Measurements from ENCODE around the gene ABHD12B. TPM values are rescaled to one million over a fixed set of nuclear protein-coding genes. Genes with fewer than 3 reads are reported as not detected.

Gene ABHD12B
- total and polyA plus RNA-seq, 2 of the 13 experiments (the other 11 are each of a cell fraction or from before 2014, with no cell fraction given), result not detected

- TF ChIP-seq, protein P1, sequence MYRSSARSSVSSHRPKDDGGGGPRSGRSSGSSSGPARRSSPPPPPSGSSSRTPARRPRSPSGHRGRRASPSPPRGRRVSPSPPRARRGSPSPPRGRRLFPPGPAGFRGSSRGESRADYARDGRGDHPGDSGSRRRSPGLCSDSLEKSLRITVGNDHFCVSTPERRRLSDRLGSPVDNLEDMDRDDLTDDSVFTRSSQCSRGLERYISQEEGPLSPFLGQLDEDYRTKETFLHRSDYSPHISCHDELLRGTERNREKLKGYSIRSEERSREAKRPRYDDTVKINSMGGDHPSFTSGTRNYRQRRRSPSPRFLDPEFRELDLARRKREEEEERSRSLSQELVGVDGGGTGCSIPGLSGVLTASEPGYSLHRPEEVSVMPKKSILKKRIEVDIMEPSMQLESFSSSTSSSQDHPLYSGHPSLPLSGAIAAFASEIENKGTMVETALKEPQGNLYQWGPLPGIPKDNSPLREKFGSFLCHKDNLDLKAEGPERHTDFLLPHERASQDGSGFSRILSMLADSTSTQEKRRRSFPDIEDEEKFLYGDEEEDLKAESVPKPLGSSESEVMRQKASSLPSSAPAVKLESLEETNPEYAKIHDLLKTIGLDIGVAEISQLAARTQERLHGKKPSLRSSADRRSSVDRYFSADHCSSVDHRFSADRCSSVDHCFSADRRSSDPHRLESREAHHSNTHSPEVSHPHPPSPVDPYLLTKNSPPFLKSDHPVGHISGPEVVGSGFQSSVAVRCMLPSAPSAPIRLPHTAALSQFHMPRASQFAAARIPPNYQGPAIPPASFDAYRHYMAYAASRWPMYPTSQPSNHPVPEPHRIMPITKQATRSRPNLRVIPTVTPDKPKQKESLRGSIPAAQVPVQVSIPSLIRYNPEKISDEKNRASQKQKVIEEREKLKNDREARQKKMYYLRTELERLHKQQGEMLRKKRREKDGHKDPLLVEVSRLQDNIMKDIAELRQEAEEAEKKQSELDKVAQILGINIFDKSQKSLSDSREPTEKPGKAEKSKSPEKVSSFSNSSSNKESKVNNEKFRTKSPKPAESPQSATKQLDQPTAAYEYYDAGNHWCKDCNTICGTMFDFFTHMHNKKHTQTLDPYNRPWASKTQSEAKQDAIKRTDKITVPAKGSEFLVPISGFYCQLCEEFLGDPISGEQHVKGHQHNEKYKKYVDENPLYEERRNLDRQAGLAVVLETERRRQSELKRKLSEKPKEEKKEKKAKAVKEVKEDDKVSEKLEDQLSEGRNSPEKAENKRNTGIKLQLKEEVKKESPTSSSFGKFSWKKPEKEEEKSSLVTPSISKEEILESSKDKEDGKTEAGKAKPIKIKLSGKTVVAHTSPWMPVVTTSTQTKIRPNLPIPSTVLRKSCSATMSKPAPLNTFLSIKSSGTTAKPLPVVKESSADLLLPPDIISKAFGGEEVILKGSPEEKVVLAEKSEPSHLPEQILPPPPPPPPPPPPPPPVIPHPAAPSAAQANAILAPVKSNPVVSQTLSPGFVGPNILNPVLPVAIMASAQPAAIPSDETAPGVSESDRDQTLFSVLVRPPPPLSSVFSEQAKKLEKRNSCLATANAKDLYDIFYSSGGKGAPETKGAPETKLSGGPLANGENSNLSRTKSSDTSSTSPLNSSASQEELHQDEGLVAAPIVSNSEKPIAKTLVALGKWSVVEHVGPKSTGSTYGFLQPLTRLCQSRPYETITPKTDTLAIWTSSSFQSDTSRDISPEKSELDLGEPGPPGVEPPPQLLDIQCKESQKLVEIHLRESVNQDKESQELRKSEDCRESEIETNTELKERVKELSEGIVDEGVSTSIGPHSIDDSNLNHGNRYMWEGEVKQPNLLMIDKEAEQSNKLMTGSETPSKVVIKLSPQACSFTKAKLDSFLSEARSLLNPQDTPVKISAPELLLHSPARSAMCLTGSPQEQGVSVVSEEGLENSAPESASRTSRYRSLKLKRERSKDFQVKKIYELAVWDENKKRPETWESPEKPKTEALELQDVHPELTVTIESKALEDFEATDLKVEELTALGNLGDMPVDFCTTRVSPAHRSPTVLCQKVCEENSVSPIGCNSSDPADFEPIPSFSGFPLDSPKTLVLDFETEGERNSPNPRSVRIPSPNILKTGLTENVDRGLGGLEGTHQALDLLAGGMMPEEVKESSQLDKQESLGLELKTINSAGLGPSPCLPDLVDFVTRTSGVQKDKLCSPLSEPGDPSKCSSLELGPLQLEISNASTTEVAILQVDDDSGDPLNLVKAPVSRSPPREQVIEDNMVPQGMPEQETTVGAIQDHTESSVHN (CRISPR knock-in tag; IDR thresholded peaks at IDR 0.05), result no peak
- TF ChIP-seq CCAR2 (optimal IDR thresholded peaks at IDR 0.05; ENCODE audit: low read depth, low read length), result no peak
- no peak for TF ChIP-seq SIX4 (CRISPR knock-in tag; IDR thresholded peaks at IDR 0.05)
- TF ChIP-seq MYC (CRISPR knock-in tag; IDR thresholded peaks at IDR 0.05; ENCODE audit: borderline replicate concordance), result peak; percentile 44; the same call in 1 of the 2 replicates
- no peak for TF ChIP-seq HNRNPLL (IDR thresholded peaks at IDR 0.05; ENCODE audit: low read depth, low read length, poor library complexity, severe bottlenecking)
- TF ChIP-seq KDM6A (CRISPR knock-in tag; IDR thresholded peaks at IDR 0.05; ENCODE audit: low read depth), result no peak
- 0 out of 2 replicates have a peak, but pooled peaks have one; percentile 37 for TF ChIP-seq ZNF446 (CRISPR knock-in tag; IDR thresholded peaks at IDR 0.05)
- TF ChIP-seq ZNF451 (CRISPR knock-in tag; IDR thresholded peaks at IDR 0.05), result no peak
- TF ChIP-seq, protein P2, sequence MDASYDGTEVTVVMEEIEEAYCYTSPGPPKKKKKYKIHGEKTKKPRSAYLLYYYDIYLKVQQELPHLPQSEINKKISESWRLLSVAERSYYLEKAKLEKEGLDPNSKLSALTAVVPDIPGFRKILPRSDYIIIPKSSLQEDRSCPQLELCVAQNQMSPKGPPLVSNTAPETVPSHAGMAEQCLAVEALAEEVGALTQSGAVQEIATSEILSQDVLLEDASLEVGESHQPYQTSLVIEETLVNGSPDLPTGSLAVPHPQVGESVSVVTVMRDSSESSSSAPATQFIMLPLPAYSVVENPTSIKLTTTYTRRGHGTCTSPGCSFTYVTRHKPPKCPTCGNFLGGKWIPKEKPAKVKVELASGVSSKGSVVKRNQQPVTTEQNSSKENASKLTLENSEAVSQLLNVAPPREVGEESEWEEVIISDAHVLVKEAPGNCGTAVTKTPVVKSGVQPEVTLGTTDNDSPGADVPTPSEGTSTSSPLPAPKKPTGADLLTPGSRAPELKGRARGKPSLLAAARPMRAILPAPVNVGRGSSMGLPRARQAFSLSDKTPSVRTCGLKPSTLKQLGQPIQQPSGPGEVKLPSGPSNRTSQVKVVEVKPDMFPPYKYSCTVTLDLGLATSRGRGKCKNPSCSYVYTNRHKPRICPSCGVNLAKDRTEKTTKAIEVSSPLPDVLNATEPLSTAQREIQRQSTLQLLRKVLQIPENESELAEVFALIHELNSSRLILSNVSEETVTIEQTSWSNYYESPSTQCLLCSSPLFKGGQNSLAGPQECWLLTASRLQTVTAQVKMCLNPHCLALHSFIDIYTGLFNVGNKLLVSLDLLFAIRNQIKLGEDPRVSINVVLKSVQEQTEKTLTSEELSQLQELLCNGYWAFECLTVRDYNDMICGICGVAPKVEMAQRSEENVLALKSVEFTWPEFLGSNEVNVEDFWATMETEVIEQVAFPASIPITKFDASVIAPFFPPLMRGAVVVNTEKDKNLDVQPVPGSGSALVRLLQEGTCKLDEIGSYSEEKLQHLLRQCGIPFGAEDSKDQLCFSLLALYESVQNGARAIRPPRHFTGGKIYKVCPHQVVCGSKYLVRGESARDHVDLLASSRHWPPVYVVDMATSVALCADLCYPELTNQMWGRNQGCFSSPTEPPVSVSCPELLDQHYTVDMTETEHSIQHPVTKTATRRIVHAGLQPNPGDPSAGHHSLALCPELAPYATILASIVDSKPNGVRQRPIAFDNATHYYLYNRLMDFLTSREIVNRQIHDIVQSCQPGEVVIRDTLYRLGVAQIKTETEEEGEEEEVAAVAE (CRISPR knock-in tag; IDR thresholded peaks at IDR 0.05; ENCODE audit: borderline replicate concordance), result no peak
- no peak for TF ChIP-seq ZNF619 (CRISPR knock-in tag; IDR thresholded peaks at IDR 0.05)
- no peak for TF ChIP-seq BRF2 (CRISPR knock-in tag; IDR thresholded peaks at IDR 0.05)
- no peak for TF ChIP-seq NFYB (CRISPR knock-in tag; IDR thresholded peaks at IDR 0.05)
- TF ChIP-seq ZNF543 (CRISPR knock-in tag; IDR thresholded peaks at IDR 0.05), result no peak
- TF ChIP-seq SOX5 (CRISPR knock-in tag; IDR thresholded peaks at IDR 0.05; ENCODE audit: borderline replicate concordance), result peak; percentile 71; the same call in 1 of the 2 replicates
- TF ChIP-seq MAFG (CRISPR knock-in tag; IDR thresholded peaks at IDR 0.05), result no peak
- no peak for TF ChIP-seq HOXA7 (CRISPR knock-in tag; IDR thresholded peaks at IDR 0.05)
- no peak for TF ChIP-seq RBAK (CRISPR knock-in tag; IDR thresholded peaks at IDR 0.05)
- TF ChIP-seq CEBPG (CRISPR knock-in tag; IDR thresholded peaks at IDR 0.05), result peak; percentile 68
Observed at GRCh38 chr14:50834802-50835276, 37.0 kb upstream of the ABHD12B start (continued).
